ACC112 (cell line): ENCODE data around the gene IGFBP5.

ENCODE experiments used
- H2AFZ ChIP-seq: fragments of 200-600 bp; sonication (generic); one replicate; pipeline ENCODE4 v1.6.0; 2017; ENCODE audit warnings: antibody characterized with exemption, low read length; ENCODE audit not compliant: unreplicated experiment
- H3K27ac ChIP-seq: fragments of 200-600 bp; sonication (generic); 2 replicates; pipeline ENCODE4 v1.5.1; 2014; ENCODE audit warnings: low read depth, mild to moderate bottlenecking, antibody characterized with exemption, low read length, moderate library complexity
- H3K27me3 ChIP-seq: fragments of 200-600 bp; sonication (generic); 2 replicates; pipeline ENCODE4 v1.6.1; 2014; ENCODE audit warnings: mild to moderate bottlenecking, antibody characterized with exemption, low read length, moderate library complexity, mixed read lengths; ENCODE audit not compliant: insufficient read depth
- H3K36me3 ChIP-seq: fragments of 200-600 bp; sonication (generic); 2 replicates; pipeline ENCODE4 v1.6.1; 2016; ENCODE audit warnings: mild to moderate bottlenecking, antibody characterized with exemption, low read length, moderate library complexity, mixed read lengths; ENCODE audit not compliant: insufficient read depth
- H3K4me1 ChIP-seq: fragments of 200-600 bp; sonication (generic); one replicate; pipeline ENCODE4 v1.6.1; 2016; ENCODE audit warnings: low read length, mixed read lengths; ENCODE audit not compliant: insufficient read depth, unreplicated experiment, control insufficient read depth
- H3K4me3 ChIP-seq: fragments of 200-600 bp; sonication (generic); 2 replicates; pipeline ENCODE4 v1.5.1; 2014; ENCODE audit warnings: mild to moderate bottlenecking, low read depth, low read length
- H3K79me2 ChIP-seq: fragments of 200-600 bp; sonication (generic); one replicate; pipeline ENCODE4 v1.6.0; 2016; ENCODE audit warnings: low read length; ENCODE audit not compliant: control insufficient read depth, unreplicated experiment, insufficient read depth

The IGFBP5 gene

DNA sequence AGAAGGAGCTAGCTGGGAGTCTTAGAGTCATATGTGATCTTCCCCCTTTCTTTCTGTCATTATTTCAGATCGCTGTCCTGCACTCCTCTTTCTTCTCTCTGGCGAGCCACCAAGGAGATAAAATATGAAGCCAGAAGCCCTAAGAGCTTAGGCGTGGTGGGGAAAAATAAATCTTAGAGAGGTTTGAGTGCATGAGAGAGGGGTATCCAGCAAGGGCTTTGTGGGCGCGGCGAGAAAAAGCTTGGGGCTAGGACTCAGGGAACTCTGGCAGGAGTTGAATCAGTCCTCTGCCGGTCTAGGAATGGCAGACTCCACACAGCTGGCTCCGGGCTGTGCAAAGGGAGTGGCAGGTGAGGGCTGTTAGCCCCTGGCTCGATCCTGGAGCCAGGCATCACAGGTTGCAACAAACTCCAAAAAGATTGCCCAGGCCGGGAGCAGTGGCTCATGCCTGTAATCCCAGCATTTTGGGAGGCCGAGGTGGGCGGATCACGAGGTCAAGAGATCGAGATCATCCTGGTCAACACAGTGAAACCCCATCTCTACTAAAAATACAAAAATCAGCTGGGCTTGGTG lies 20.1 kb upstream of the IGFBP5 start:
- H3K79me2 ChIP-seq = no peaks in the 10 kb centered on the region
- no peak overlapping the region for H3K4me3 ChIP-seq
- no peak overlapping the region for H2AFZ ChIP-seq
- peaks cover 45% of the 10 kb centered on the region for H3K27me3 ChIP-seq
- H3K27ac ChIP-seq = no peak overlapping the region
- H3K36me3 ChIP-seq = no peaks in the 10 kb centered on the region
- H3K4me1 ChIP-seq = peaks cover 15% of the 10 kb centered on the region

DNA sequence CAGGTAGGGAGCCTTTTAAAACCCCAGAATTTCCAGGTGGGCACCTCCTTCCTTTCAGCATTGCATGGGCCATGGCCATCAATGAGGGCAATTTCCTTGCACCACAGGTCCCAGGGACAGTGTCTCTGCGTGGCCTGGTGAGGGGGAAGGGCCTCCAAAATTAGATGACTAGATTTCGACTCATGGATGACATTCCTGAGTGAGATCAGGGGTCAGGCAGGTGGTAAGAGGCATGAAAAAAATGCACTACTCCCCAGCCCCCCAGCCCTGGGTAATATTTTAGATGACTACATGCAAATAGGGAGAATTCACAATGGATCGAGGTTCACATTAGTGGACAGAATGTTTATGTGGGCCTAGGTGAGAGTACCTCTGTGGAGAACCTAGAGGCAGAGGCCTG lies 19.0 kb upstream of the IGFBP5 start:
- Histone ChIP-seq H3K36me3 (no peaks in the 10 kb centered on the region), H3K4me3 (no peak overlapping the region), H3K27ac (peak overlapping the region; percentile 8; the same call in 1 of the 2 replicates), H3K27me3 (peaks cover 43% of the 10 kb centered on the region), H2AFZ (no peak overlapping the region), H3K4me1 (peaks cover 15% of the 10 kb centered on the region), H3K79me2 (no peaks in the 10 kb centered on the region)

DNA sequence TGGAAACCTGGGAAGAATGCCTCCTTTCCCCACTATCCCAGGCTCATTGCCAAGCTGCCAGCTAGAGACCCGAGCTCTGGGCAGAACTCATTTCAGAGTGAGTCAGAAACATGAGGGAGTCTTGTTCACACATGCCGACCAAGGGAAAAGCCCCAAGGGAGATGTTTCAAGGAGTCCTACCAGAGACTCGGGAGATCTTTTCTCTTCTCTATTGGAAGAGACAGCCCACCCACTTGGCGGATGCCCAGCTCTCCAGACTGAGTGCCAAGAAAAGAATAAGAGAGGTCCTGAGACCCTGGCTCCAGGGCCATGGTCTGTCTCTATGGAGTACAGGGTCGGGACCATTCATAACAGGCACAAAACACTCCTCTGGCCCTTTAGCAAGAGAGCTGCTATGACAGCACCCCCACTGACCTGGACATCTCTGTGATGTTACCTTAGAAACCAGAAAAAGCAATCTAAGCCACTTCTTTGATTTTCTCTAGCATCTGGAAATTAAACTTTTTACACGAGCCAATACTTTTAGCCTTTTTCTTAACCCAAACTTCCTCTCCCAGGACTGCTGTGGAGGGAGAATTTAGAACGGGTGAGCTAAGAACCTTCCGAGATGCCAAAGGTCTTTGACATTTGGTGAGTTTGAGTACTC lies 18.5 kb upstream of the IGFBP5 start:
- H3K27ac ChIP-seq = peak overlapping the region; percentile 8
- H3K36me3 ChIP-seq = no peaks in the 10 kb centered on the region
- H3K79me2 ChIP-seq = no peaks in the 10 kb centered on the region
- H2AFZ ChIP-seq = no peak overlapping the region
- no peak overlapping the region for H3K4me3 ChIP-seq
- H3K4me1 ChIP-seq = peaks cover 15% of the 10 kb centered on the region
- peaks cover 40% of the 10 kb centered on the region for H3K27me3 ChIP-seq

DNA sequence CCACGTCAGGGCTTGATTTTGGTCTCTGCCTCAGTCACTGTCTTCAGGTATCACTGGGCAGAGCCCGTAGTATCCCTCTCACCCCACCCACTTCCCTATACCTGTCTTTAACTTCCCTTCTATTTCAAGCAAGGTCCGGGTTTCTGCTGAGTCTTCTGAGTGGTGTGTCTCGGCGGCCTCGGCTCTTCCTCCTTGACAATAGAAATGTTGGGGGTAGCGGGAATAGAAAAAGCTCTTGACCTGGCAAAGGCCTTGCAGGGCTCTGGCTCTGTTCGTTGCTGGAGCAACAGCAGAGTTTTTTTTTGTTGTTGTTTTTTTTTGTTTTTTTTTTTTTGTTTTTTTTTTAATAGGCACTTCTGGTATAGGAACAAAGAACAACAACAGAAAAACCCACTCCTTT lies 16.0 kb upstream of the IGFBP5 start:
- Histone ChIP-seq H3K36me3 (no peaks in the 10 kb centered on the region), H3K4me3 (no peak overlapping the region), H2AFZ (no peak overlapping the region), H3K4me1 (peaks cover 15% of the 10 kb centered on the region), H3K79me2 (no peaks in the 10 kb centered on the region), H3K27ac (no peak overlapping the region), H3K27me3 (peaks cover 33% of the 10 kb centered on the region)

DNA sequence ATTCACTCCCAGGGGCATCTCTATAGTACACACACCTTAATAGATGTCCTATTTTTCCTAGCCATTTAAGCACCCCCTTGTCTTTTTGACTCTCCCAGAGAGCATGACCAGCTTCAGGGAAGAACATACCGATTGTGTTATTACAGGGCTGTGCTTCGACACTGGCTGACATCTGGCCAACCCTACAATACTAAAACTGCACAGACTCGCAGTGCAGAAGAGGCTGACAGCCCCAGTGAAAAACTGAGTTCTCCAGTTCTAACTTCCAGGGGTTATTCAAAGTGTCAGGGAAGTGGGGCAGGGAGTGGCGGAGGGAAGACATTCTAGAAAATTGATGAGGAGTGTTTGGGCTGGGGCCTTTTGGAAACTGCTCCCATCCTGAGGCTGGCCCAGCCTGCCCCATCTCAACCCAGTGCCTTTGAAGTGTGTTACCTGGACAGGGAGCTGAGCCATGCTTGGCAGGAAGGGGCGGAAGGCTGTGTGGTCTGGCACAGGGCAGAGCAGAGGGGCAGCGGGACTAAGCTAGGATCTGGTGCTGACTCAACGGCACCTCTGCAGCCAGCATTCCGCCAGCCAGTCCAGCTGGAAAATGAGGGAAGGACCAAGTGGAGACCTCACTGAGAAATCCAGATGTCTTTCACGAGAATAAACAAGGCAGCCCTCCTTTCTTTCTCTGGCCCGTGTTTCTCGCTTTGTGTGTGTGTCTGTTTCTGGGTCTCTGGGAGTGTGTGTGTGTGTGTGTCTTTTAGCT lies 15.4 kb upstream of the IGFBP5 start:
- peaks cover 36% of the 10 kb centered on the region for H3K27me3 ChIP-seq
- H2AFZ ChIP-seq = no peak overlapping the region
- H3K4me1 ChIP-seq = peaks cover 15% of the 10 kb centered on the region
- no peaks in the 10 kb centered on the region for H3K79me2 ChIP-seq
- H3K27ac ChIP-seq = no peak overlapping the region
- no peaks in the 10 kb centered on the region for H3K36me3 ChIP-seq
- no peak overlapping the region for H3K4me3 ChIP-seq

DNA sequence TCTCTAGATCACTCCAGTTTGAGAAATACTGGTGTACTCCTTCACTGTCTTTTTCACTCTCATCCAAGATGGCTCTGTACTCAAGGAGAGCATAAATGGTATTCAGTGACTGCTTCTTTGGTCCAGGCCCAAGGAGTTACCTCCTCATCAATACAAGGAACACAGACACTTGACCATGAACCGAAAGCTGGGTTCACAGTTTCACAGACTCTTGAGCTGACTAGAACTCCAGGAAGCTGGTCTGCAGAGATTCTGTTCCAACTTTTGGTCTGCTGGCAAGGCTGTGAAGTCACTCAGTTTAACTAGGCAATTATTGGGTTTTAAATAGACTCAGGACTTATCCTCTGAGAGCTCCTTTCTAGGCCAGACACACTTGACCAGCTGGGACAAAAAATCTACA lies 7.4 kb upstream of the IGFBP5 start:
- Histone ChIP-seq H3K79me2 (no peaks in the 10 kb centered on the region), H3K36me3 (no peaks in the 10 kb centered on the region)

DNA sequence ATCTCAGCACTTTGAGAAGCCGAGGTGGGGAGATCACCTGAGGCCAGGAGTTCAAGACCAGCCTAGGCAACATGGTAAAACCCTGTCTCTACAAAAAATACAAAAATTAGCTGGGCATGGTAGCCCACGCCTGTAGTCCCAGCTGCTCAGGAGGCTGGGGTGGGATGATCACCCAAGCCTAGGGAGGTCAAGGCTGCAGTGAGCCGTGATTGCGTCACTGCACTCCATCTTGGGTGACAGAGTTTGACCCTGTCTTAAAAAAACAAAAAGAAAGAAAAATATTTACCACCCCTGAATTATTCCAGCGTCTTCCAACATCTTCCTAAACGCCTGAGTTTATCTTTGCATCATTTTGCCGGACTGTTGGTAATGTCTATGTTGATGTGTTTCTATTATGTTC lies 6.2 kb upstream of the IGFBP5 start:
- no peaks in the 10 kb centered on the region for H3K36me3 ChIP-seq
- H3K4me3 ChIP-seq = no peak overlapping the region
- peaks cover 30% of the 10 kb centered on the region for H3K27me3 ChIP-seq
- no peaks in the 10 kb centered on the region for H3K4me1 ChIP-seq
- H3K79me2 ChIP-seq = no peaks in the 10 kb centered on the region
- H3K27ac ChIP-seq = no peak overlapping the region
- H2AFZ ChIP-seq = no peak overlapping the region

More for the DNA sequence above, 7.4 kb upstream of the IGFBP5 start:
- H3K27ac ChIP-seq = no peak overlapping the region
- no peaks in the 10 kb centered on the region for H3K4me1 ChIP-seq
- H3K4me3 ChIP-seq = no peak overlapping the region
- peaks cover 35% of the 10 kb centered on the region for H3K27me3 ChIP-seq
- H2AFZ ChIP-seq = no peak overlapping the region

DNA sequence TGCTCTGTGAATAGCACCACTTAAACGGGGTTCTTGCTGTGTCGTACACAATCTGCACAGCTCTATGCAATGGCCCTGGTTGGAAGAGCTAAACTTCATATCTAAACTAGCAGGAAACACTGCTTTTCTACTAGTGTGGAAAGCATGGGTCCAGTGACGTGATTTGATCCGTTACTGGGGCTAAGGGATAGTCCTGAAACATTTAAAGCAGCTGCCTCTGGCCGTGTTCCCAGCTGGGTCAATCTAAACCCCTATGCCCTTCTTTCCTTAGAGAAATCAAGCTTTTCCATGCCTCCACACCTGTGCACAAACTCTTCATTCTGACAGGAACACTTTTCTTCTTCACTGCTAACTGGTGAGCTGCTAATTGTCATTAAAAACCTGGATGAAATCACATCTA lies 5.4 kb upstream of the IGFBP5 start:
- Histone ChIP-seq H3K36me3 (no peaks in the 10 kb centered on the region), H3K27me3 (peaks cover 23% of the 10 kb centered on the region), H3K4me1 (no peaks in the 10 kb centered on the region), H2AFZ (no peak overlapping the region), H3K27ac (no peak overlapping the region), H3K79me2 (no peaks in the 10 kb centered on the region), H3K4me3 (no peak overlapping the region)

DNA sequence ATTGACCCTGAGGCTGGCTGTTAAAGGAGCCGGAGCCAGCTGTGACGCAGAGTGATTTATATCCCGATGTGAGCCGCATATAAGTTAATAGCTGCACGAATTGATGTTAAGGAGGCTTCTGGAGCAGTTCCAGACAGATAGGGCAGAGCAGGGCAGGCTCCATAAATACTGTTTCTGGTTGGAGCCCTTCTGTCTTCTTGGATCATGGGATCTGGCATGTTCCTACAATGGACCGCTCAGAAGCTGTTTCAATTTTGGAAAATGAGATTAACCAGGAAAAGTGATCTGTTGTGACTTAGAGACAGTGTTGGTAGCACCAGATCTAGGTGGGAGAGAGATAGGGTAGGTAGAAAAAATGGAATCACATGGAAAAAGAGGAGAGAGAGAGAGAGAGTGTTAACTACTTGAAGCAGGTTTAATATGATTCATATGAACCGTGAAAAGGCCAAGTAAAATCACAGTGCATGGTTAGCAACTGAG lies 4.8 kb upstream of the IGFBP5 start:
- Histone ChIP-seq H3K36me3 (no peaks in the 10 kb centered on the region), H3K4me1 (peaks cover 6% of the 10 kb centered on the region), H3K79me2 (no peaks in the 10 kb centered on the region), H3K27ac (no peak overlapping the region), H3K27me3 (peaks cover 28% of the 10 kb centered on the region), H3K4me3 (no peak overlapping the region), H2AFZ (no peak overlapping the region)

DNA sequence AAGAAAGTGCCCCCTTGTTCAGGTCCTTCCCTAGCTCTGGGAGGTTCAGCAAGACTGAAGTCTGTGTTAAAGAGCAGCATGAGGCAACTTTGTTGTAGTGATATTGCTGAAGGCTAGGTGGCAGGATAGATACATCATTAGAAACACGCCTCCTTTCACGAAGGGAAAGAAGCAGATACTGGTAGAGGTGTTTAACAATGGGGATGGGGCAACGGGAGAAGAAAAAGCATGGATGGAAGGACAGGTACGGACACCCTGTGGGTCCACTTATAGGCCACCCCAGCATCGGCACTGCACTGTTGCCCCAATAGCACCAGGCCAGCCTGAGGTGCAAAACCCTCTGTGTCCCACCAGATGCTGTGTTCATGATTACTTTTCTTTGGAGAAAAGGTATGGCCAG lies 3.5 kb upstream of the IGFBP5 start:
- peaks cover 14% of the 10 kb centered on the region for H3K4me1 ChIP-seq
- no peak overlapping the region for H2AFZ ChIP-seq

DNA sequence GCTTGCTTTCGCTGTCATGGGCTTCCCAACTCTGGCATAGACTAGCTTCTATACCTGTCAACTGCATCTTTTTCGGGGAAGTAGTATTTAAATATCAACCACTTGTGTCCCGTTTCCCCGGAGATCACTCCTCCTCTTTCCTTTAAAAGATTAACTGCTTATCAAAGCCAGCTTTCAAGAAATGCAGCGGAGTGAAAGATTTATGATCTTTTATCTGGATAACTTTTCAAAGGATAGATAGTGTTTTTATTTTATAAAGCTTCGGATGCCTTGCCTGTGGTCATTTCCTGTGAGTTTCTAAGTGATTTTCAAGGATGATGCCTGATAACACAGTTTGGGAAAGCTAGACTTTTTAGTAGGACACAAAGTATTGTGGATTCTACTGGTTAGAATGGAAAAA lies 2.9 kb upstream of the IGFBP5 start:
- peaks cover 45% of the 10 kb centered on the region for H3K27me3 ChIP-seq
- H2AFZ ChIP-seq = no peak overlapping the region
- no peak overlapping the region for H3K27ac ChIP-seq
- no peak overlapping the region for H3K4me3 ChIP-seq
- H3K4me1 ChIP-seq = peaks cover 14% of the 10 kb centered on the region
- no peaks in the 10 kb centered on the region for H3K36me3 ChIP-seq
- H3K79me2 ChIP-seq = no peaks in the 10 kb centered on the region

More for the DNA sequence above, 3.5 kb upstream of the IGFBP5 start:
- no peak overlapping the region for H3K4me3 ChIP-seq
- no peak overlapping the region for H3K27ac ChIP-seq
- peaks cover 40% of the 10 kb centered on the region for H3K27me3 ChIP-seq
- H3K79me2 ChIP-seq = no peaks in the 10 kb centered on the region
- no peaks in the 10 kb centered on the region for H3K36me3 ChIP-seq
